ENCODE data around the gene BBLN. TPM values are rescaled to one million over a fixed set of nuclear protein-coding genes. Genes with fewer than 3 reads are reported as not detected.
A peak's percentile ranks its signal among the peaks of the same experiment; 100 is the strongest.

BBLN gene
- total RNA-seq, 1 experiment from 2014 or later = 154 TPM

GRCh38 chr9:128159522-128159783, 612 bp upstream of the BBLN start:
- Histone ChIP-seq H3K4me3 (peak overlapping the region; percentile 48), H3K27me3 (ENCODE audit: insufficient read depth, low read depth) (no peaks in the 10 kb centered on the region), H3K9me2 (ENCODE audit: insufficient read depth) (no peaks in the 10 kb centered on the region), H2AFZ (peak overlapping the region; percentile 77), H3K27ac (peak overlapping the region; percentile 69), H3F3A (ENCODE audit: insufficient read depth, low read depth) (peaks cover 25% of the 10 kb centered on the region; the same call in 1 of the 2 replicates), H3K9me3 (ENCODE audit: insufficient read depth, low read depth) (no peaks in the 10 kb centered on the region), H3K79me2 (ENCODE audit: low read depth) (0 out of 2 replicates have a peak, but pooled peaks cover 5% of the 10 kb centered on the region), H3K36me3 (ENCODE audit: low read depth) (no peaks in the 10 kb centered on the region), H3K4me1 (replicated peaks; ENCODE audit: insufficient read depth) (0 out of 2 replicates have a peak, but pooled peaks cover 9% of the 10 kb centered on the region), H3K4me2 (peak overlapping the region; percentile 81), H4K20me1 (ENCODE audit: insufficient read depth) (no peaks in the 10 kb centered on the region; the same call in 1 of the 2 replicates)
- intact Hi-C loops (cut with micrococcal nuclease; ENCODE audit: unreplicated experiment) = loop anchor here (1.0 kb wide), 1 partner anchor 9 kb away; no protein-coding TSS in a partner anchor
- peak; percentile 47 to 53 for DNase-seq
- ChIA-PET CTCF (interaction anchor here (0.6 to 1.2 kb wide), 2 partner anchors 8 to 182 kb away, joined by 3 read pairs; no protein-coding TSS in a partner anchor), POLR2A (ENCODE audit: unreplicated experiment) (interaction anchor here (0.5 to 1.2 kb wide), 5 partner anchors 9 to 116 kb away, joined by 3 to 11 read pairs (median 7); no protein-coding TSS in a partner anchor)
- BruUV-seq (replicated peaks) = TSS peak; percentile 99
- TF ChIP-seq EZH2 (IDR thresholded peaks at IDR 0.05; ENCODE audit: low read depth) = no peak
- TF ChIP-seq CTCF (conservative IDR thresholded peaks at IDR 0.05) = no peak

GRCh38 chr9:128160603-128160987, 530 bp downstream of the BBLN start:
- BruUV-seq (replicated peaks) = TSS peak; percentile 33
- Histone ChIP-seq H2AFZ (peak overlapping the region; percentile 80), H3K4me3 (peak overlapping the region; percentile 90), H3K27me3 (ENCODE audit: insufficient read depth, low read depth) (no peaks in the 10 kb centered on the region), H3K9me2 (ENCODE audit: insufficient read depth) (no peaks in the 10 kb centered on the region), H3K36me3 (ENCODE audit: low read depth) (no peaks in the 10 kb centered on the region), H3K79me2 (ENCODE audit: low read depth) (0 out of 2 replicates have a peak, but pooled peaks cover 5% of the 10 kb centered on the region), H3K4me1 (replicated peaks; ENCODE audit: insufficient read depth) (0 out of 2 replicates have a peak, but pooled peaks cover 9% of the 10 kb centered on the region), H3F3A (ENCODE audit: insufficient read depth, low read depth) (peaks cover 13% of the 10 kb centered on the region; the same call in 1 of the 2 replicates), H3K9me3 (ENCODE audit: insufficient read depth, low read depth) (no peaks in the 10 kb centered on the region), H4K20me1 (ENCODE audit: insufficient read depth) (no peaks in the 10 kb centered on the region; the same call in 1 of the 2 replicates), H3K27ac (no peak overlapping the region), H3K4me2 (peak overlapping the region; percentile 84)
- POLR2A ChIA-PET (ENCODE audit: unreplicated experiment) = interaction anchor here (0.5 to 1.1 kb wide), 8 partner anchors 10 to 263 kb away, joined by 3 to 15 read pairs (median 4); no protein-coding TSS in a partner anchor
- intact Hi-C loops (cut with micrococcal nuclease; ENCODE audit: unreplicated experiment) = loop anchor here (1.0 to 2.0 kb wide), 2 partner anchors 16 to 32 kb away; no protein-coding TSS in a partner anchor
- TF ChIP-seq EZH2 (IDR thresholded peaks at IDR 0.05; ENCODE audit: low read depth) (no peak), CTCF (conservative IDR thresholded peaks at IDR 0.05) (no peak)
- peak in 1 of 2 experiments; percentile 34 for DNase-seq
- CTCF ChIA-PET = no interaction called here

- Histone ChIP-seq H3K4me1 (replicated peaks; ENCODE audit: insufficient read depth) (0 out of 2 replicates have a peak, but pooled peaks cover 9% of the 10 kb centered on the region), H2AFZ (no peak overlapping the region), H3K4me3 (peak overlapping the region; percentile 90), H3K9me3 (ENCODE audit: insufficient read depth, low read depth) (no peaks in the 10 kb centered on the region), H3K9me2 (ENCODE audit: insufficient read depth) (no peaks in the 10 kb centered on the region), H3F3A (ENCODE audit: insufficient read depth, low read depth) (peaks cover 5% of the 10 kb centered on the region; the same call in 1 of the 2 replicates), H4K20me1 (ENCODE audit: insufficient read depth) (no peaks in the 10 kb centered on the region; the same call in 1 of the 2 replicates), H3K36me3 (ENCODE audit: low read depth) (no peaks in the 10 kb centered on the region), H3K4me2 (peak overlapping the region; percentile 84), H3K27ac (no peak overlapping the region), H3K79me2 (ENCODE audit: low read depth) (0 out of 2 replicates have a peak, but pooled peaks cover 5% of the 10 kb centered on the region), H3K27me3 (ENCODE audit: insufficient read depth, low read depth) (no peaks in the 10 kb centered on the region)
- no peak for TF ChIP-seq EZH2 (IDR thresholded peaks at IDR 0.05; ENCODE audit: low read depth)
- TF ChIP-seq CTCF (conservative IDR thresholded peaks at IDR 0.05) = no peak
- no TSS peak for BruUV-seq (replicated peaks)
- no peak for DNase-seq
- intact Hi-C loops (cut with micrococcal nuclease; ENCODE audit: unreplicated experiment) = loop anchor here (2.0 kb wide), 1 partner anchor 15 kb away; no protein-coding TSS in a partner anchor
- POLR2A ChIA-PET (ENCODE audit: unreplicated experiment) = interaction anchor here (0.6 kb wide), 1 partner anchor 1601 kb away, joined by 4 read pairs; no protein-coding TSS in a partner anchor
- CTCF ChIA-PET = no interaction called here
Measured at GRCh38 chr9:128161215-128161902, 1.3 kb downstream of the BBLN start.

Measured in PC-9 (cell line).